ENCODE results near the gene RNF40.

DNA sequence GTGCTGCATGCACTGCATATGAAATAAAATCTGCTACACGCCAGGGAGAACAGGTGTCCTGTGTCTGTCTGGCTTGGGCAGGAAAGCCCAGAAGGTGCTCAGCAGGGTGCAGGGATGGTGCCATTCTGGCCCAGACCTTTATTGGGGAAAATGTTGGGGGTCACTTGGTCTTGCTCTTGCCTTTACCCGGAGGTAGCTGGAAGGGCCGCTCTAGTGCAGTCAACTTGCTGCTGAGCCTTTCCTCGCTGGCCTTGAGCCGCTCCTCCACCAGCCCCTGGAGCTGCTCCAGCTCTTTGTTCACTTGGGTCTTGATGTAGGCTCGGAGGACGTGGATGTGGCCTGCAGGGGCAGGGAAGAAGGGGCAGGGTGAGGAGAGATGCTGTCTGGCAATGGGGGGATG, 4.8 kb upstream of the RNF40 start:
- TF ChIP-seq, protein P1, sequence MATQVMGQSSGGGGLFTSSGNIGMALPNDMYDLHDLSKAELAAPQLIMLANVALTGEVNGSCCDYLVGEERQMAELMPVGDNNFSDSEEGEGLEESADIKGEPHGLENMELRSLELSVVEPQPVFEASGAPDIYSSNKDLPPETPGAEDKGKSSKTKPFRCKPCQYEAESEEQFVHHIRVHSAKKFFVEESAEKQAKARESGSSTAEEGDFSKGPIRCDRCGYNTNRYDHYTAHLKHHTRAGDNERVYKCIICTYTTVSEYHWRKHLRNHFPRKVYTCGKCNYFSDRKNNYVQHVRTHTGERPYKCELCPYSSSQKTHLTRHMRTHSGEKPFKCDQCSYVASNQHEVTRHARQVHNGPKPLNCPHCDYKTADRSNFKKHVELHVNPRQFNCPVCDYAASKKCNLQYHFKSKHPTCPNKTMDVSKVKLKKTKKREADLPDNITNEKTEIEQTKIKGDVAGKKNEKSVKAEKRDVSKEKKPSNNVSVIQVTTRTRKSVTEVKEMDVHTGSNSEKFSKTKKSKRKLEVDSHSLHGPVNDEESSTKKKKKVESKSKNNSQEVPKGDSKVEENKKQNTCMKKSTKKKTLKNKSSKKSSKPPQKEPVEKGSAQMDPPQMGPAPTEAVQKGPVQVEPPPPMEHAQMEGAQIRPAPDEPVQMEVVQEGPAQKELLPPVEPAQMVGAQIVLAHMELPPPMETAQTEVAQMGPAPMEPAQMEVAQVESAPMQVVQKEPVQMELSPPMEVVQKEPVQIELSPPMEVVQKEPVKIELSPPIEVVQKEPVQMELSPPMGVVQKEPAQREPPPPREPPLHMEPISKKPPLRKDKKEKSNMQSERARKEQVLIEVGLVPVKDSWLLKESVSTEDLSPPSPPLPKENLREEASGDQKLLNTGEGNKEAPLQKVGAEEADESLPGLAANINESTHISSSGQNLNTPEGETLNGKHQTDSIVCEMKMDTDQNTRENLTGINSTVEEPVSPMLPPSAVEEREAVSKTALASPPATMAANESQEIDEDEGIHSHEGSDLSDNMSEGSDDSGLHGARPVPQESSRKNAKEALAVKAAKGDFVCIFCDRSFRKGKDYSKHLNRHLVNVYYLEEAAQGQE (IDR thresholded peaks at IDR 0.05; ENCODE audit: insufficient read depth in 1 of 2, low read depth in 2 of 2, low read length in 2 of 2): no peak
- TF ChIP-seq POLR2AphosphoS5 (IDR thresholded peaks at IDR 0.05; ENCODE audit: low read depth, low read length) (no peak), SIN3A (IDR thresholded peaks at IDR 0.05; ENCODE audit: borderline replicate concordance, insufficient read depth, low read length) (no peak), TAF1 (IDR thresholded peaks at IDR 0.05; ENCODE audit: borderline replicate concordance, insufficient read depth, low read length) (no peak)
